Mesodermal cell (in vitro differentiated cells): ENCODE measurements around the gene ZFX.

ENCODE experiments used
- H3K27ac ChIP-seq: 2 replicates; pipeline ENCODE4 v1.7.0; 2013; ENCODE audit warnings: mild to moderate bottlenecking, low read depth, low read length, moderate library complexity; ENCODE audit not compliant: severe bottlenecking
- H3K36me3 ChIP-seq: 2 replicates; pipeline ENCODE4 v1.7.1; 2013; ENCODE audit warnings: mild to moderate bottlenecking, low read length, moderate library complexity; ENCODE audit not compliant: control insufficient read depth, insufficient read depth
- H3K4me1 ChIP-seq: one replicate; pipeline ENCODE4 v1.7.1; 2013; ENCODE audit warnings: mild to moderate bottlenecking, low read length; ENCODE audit not compliant: insufficient read depth, control insufficient read depth, poor library complexity, severe bottlenecking
- H3K4me3 ChIP-seq: 2 replicates; pipeline ENCODE4 v1.7.0; 2013; ENCODE audit warnings: low read length, control low read depth, mild to moderate bottlenecking; ENCODE audit not compliant: insufficient read depth, poor library complexity, severe bottlenecking; ENCODE audit errors: extremely low read depth
- H3K9me3 ChIP-seq: 2 replicates; pipeline ENCODE4 v1.7.1; 2013; ENCODE audit warnings: mild to moderate bottlenecking, low read length, moderate library complexity; ENCODE audit not compliant: control insufficient read depth
- WGBS, 2 experiments: methylation state at CpG; one replicate each; pipeline ENCODE4 v1.1.5; 2013; ENCODE audit warnings: missing lambda C conversion rate in 2 of 2; ENCODE audit not compliant: insufficient coverage in 2 of 2; 5-methylcytosine and 5-hydroxymethylcytosine counted together

Gene ZFX

GRCh38 chrX:24259544-24260240, 110.2 kb downstream of the ZFX start:
- Histone ChIP-seq H3K4me3 (no peak overlapping the region), H3K27ac (no peak overlapping the region), H3K36me3 (no peaks in the 10 kb centered on the region), H3K4me1 (no peaks in the 10 kb centered on the region), H3K9me3 (no peaks in the 10 kb centered on the region)
- 59% methylated on average over 2 of the region's 9 CpGs; no CpG with 5 or more reads in 1 of the 2 experiments for WGBS, 2 experiments

GRCh38 chrX:24260842-24261550, 111.5 kb downstream of the ZFX start:
- H3K4me1 ChIP-seq, result no peaks in the 10 kb centered on the region
- H3K27ac ChIP-seq, result no peak overlapping the region
- no peak overlapping the region for H3K4me3 ChIP-seq
- 82 to 96% methylated on average over 2 to 4 of the region's 10 CpGs for WGBS, 2 experiments
- no peaks in the 10 kb centered on the region for H3K36me3 ChIP-seq
- H3K9me3 ChIP-seq, result no peaks in the 10 kb centered on the region

- Histone ChIP-seq H3K36me3 (no peaks in the 10 kb centered on the region), H3K9me3 (no peaks in the 10 kb centered on the region), H3K4me3 (no peak overlapping the region), H3K4me1 (no peaks in the 10 kb centered on the region), H3K27ac (no peak overlapping the region)
- WGBS, 2 experiments, result 100% methylated on average over 2 of the region's 3 CpGs
These were observed 112.8 kb downstream of the ZFX start for GRCh38 chrX:24262309-24262708.

- Histone ChIP-seq H3K9me3 (no peaks in the 10 kb centered on the region), H3K36me3 (no peaks in the 10 kb centered on the region), H3K4me3 (no peak overlapping the region), H3K27ac (no peak overlapping the region), H3K4me1 (no peaks in the 10 kb centered on the region)
- 87 to 89% methylated on average over 4 of the region's 6 CpGs for WGBS, 2 experiments
These were observed 114.9 kb downstream of the ZFX start for GRCh38 chrX:24264383-24264782.
